Measurements from ENCODE around the gene LAMA3. TPM values are rescaled to one million over a fixed set of nuclear protein-coding genes. Genes with fewer than 3 reads are reported as not detected.

Gene LAMA3
- total and polyA plus RNA-seq, 2 of the 13 experiments (the other 11 are each of a cell fraction or from before 2014, with no cell fraction given): 0.45 to 2.2 TPM

GRCh38 chr18:23822590-23823385 is 133.5 kb downstream of the LAMA3 start:
- in situ Hi-C loops (cut with HindIII; ENCODE audit: extremely low pct_ligation_motif_present, low pct_unique_long_range_greater_than_20kb): loop anchor here (5.0 to 10.0 kb wide), 2 partner anchors 95 to 292 kb away; no protein-coding TSS in a partner anchor

GRCh38 chr18:23824240-23824639 is 135.0 kb downstream of the LAMA3 start:
- H3K27me3 ChIP-seq (ENCODE audit: control insufficient read depth in 1 of 2, insufficient read depth in 2 of 2, low read length in 2 of 2): 0 out of 5 replicates have a peak, but pooled peaks cover 0 to 2% of the 10 kb centered on the region in 2 experiments
- no TSS peak for BruUV-seq (replicated peaks)
- no peaks in the 10 kb centered on the region for H3K9me3 ChIP-seq (ENCODE audit: low read length)
- DNase-seq (ENCODE audit: low spot score) (no peak), ATAC-seq (no peak), FAIRE-seq (no peak)
- peaks cover 16% of the 10 kb centered on the region for H3K4me1 ChIP-seq (ENCODE audit: insufficient read depth, low read length)
- H2AFZ ChIP-seq (ENCODE audit: low read length): no peak overlapping the region
- ChIA-PET CTCF (ENCODE audit: low intra/inter-chr PET ratio, low total read pairs) (no interaction called here), POLR2A (no interaction called here)
- no peak overlapping the region for H3K4me3 ChIP-seq (replicated peaks in 1 of 3; ENCODE audit: insufficient read depth in 1 of 3, low read depth in 2 of 3, low read length in 3 of 3)
- H3K27ac ChIP-seq (ENCODE audit: extremely low read length, insufficient read depth, low read length): no peak overlapping the region
- H3K79me2 ChIP-seq (ENCODE audit: insufficient read depth, low read length): no peaks in the 10 kb centered on the region
- WGBS (ENCODE audit: low lambda C conversion rate): 38% methylated on average over 2 of the region's 2 CpGs
- no peaks in the 10 kb centered on the region for H3K36me3 ChIP-seq (replicated peaks in 1 of 2; ENCODE audit: control insufficient read depth in 1 of 2, insufficient read depth in 2 of 2, low read length in 2 of 2)
- intact Hi-C loops (cut with micrococcal nuclease; ENCODE audit: unreplicated experiment) (loop anchor here (1.0 to 2.0 kb wide), 3 partner anchors 95 to 295 kb away; no protein-coding TSS in a partner anchor), in situ Hi-C loops (cut with HindIII; ENCODE audit: extremely low pct_ligation_motif_present, low pct_unique_long_range_greater_than_20kb) (loop anchor here (5.0 to 10.0 kb wide), 2 partner anchors 93 to 291 kb away; no protein-coding TSS in a partner anchor)
- TF ChIP-seq STAG1 (CRISPR knock-in tag; IDR thresholded peaks at IDR 0.05) (peak; percentile 45; the same call in 1 of the 2 replicates), GLMP (CRISPR knock-in tag; IDR thresholded peaks at IDR 0.05; ENCODE audit: borderline replicate concordance) (no peak), CTCF (CRISPR knock-in tag; IDR thresholded peaks at IDR 0.05) (peak; percentile 30)
- no peaks in the 10 kb centered on the region for H4K20me1 ChIP-seq (ENCODE audit: insufficient read depth, low read length)
- no peak overlapping the region for H3K4me2 ChIP-seq (ENCODE audit: low read depth, low read length)
- H3K9ac ChIP-seq (ENCODE audit: insufficient read depth, low read depth, low read length): no peak overlapping the region

More at GRCh38 chr18:23822590-23823385, 133.5 kb downstream of the LAMA3 start:
- TF ChIP-seq ATF7 (IDR thresholded peaks at IDR 0.05) (peak; percentile 20; the same call in 1 of the 2 replicates), ATF7 (CRISPR knock-in tag; IDR thresholded peaks at IDR 0.05) (no peak), ZFAT (CRISPR knock-in tag; conservative IDR thresholded peaks at IDR 0.05) (no peak)
- Histone ChIP-seq H3K4me1 (ENCODE audit: insufficient read depth, low read length) (peaks cover 16% of the 10 kb centered on the region), H3K4me3 (replicated peaks in 1 of 3; ENCODE audit: insufficient read depth in 1 of 3, low read depth in 2 of 3, low read length in 3 of 3) (no peak overlapping the region), H3K27ac (ENCODE audit: extremely low read length, insufficient read depth, low read length) (no peak overlapping the region), H3K27me3 (ENCODE audit: control insufficient read depth in 1 of 2, insufficient read depth in 2 of 2, low read length in 2 of 2) (0 out of 5 replicates have a peak, but pooled peaks cover 0 to 2% of the 10 kb centered on the region in 2 experiments), H3K9ac (ENCODE audit: insufficient read depth, low read depth, low read length) (no peak overlapping the region), H2AFZ (ENCODE audit: low read length) (no peak overlapping the region), H3K79me2 (ENCODE audit: insufficient read depth, low read length) (no peaks in the 10 kb centered on the region), H4K20me1 (ENCODE audit: insufficient read depth, low read length) (no peaks in the 10 kb centered on the region), H3K9me3 (ENCODE audit: low read length) (no peaks in the 10 kb centered on the region), H3K4me2 (ENCODE audit: low read depth, low read length) (no peak overlapping the region), H3K36me3 (replicated peaks in 1 of 2; ENCODE audit: control insufficient read depth in 1 of 2, insufficient read depth in 2 of 2, low read length in 2 of 2) (no peaks in the 10 kb centered on the region)
- POLR2A ChIA-PET: no interaction called here
- CTCF ChIA-PET (ENCODE audit: low intra/inter-chr PET ratio, low total read pairs): no interaction called here
- intact Hi-C loops (cut with micrococcal nuclease; ENCODE audit: unreplicated experiment): no loop called here
- no peak for FAIRE-seq
- BruUV-seq (replicated peaks): no TSS peak
- WGBS (ENCODE audit: low lambda C conversion rate): 28% methylated on average over 10 of the region's 10 CpGs
- ATAC-seq: no peak
- DNase-seq (ENCODE audit: low spot score): no peak
